ENCODE measurements around the gene RAET1L. TPM values are rescaled to one million over a fixed set of nuclear protein-coding genes. Genes with fewer than 3 reads are reported as not detected.
"Not testable (repeated sequence)": the region's sequence is repeated elsewhere in the genome, so short reads cannot be mapped to it uniquely, and the experiment has no call there.

RAET1L gene
- total and polyA plus RNA-seq, 5 donors: not detected

DNA sequence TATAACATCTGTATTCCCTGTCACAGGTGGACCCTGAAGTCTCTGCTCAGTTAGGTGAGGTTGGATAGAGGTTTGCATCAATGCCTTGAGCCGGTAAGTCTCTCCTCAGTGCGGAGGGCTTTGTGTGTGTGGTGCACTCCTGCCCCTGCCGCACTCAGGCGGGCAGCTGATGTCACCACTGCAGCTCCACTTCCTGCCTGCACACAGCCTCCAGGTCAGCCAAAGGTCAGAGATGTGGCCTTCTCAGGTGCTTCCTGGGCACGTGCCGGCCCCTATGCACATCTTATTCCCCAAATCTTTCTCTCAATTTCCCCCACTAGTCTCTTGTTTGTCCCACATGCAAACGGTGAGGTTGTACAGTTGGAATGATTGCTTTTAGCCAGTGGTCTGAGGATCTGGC is 34.6 kb upstream of the RAET1L start:
- H3K4me3 ChIP-seq (ENCODE audit: low read length); H3K27ac ChIP-seq (ENCODE audit: low read length); H3K9me3 ChIP-seq (ENCODE audit: control insufficient read depth, low read length); intact Hi-C loops (cut with DNase I); H3K27me3 ChIP-seq (ENCODE audit: control insufficient read depth, insufficient read depth); H3K4me1 ChIP-seq (ENCODE audit: control insufficient read depth, insufficient read depth, low read length); ATAC-seq; DNase-seq: not testable (repeated sequence)
- 63% methylated on average over 7 of the region's 7 CpGs for WGBS

DNA sequence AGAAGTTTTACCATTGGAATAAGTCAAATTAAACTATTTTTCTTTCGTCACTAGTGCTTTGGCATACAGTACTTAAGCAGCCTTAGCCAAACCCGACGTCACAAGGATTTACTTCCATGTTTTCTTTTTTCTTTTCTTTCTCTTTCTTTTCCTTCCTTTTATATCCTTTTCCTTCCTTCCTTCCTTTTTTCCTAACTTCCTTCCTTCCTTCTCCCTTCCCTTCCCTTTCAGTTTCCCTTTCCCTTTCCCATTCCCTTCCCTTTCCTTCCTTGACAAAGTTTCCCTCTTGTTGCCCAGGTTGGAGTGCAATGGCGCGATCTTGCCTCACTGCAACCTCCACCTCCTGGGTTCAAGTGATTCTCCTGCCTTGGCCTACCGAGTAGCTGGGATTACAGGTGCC is 33.7 kb upstream of the RAET1L start:
- intact Hi-C loops (cut with DNase I): no loop called here
- DNase-seq (no peak), ATAC-seq (no peak)
- no peaks in the 10 kb centered on the region for H3K27me3 ChIP-seq (ENCODE audit: control insufficient read depth, insufficient read depth)
- whole genome bisulfite sequencing: 88% methylated on average over 6 of the region's 6 CpGs
- no peaks in the 10 kb centered on the region for H3K9me3 ChIP-seq (ENCODE audit: control insufficient read depth, low read length)
- no peak overlapping the region for H3K4me3 ChIP-seq (ENCODE audit: low read length)
- no peak overlapping the region for H3K27ac ChIP-seq (ENCODE audit: low read length)
- no peaks in the 10 kb centered on the region for H3K4me1 ChIP-seq (ENCODE audit: control insufficient read depth, insufficient read depth, low read length)

DNA sequence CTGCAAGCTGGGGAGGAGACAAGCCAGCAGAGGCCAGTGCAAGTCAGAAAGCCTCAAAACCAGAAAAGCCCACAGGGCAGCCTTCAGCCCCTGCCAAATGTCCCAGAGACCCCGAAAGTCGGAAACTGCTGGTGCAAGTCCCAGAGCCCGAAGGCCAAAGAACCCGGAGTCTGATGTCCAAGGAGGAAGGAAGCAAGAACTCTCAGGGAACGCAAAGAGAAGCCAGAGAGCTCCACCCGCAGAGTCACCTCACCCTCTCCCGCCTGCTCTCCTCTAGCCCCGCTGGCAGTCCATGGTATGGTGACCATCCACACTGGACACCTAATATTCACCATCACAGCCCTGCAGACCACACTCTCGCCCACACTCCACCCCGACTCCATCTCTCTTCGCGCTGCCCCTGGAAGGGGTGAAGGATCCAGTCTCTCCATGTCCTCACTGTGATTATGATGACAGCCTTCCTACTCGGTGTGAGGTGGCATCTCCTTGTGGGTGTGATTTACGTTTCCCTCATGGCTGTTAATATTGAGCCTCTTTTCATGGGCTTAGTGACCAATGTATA is 33.0 kb upstream of the RAET1L start:
- no peaks in the 10 kb centered on the region for H3K27me3 ChIP-seq (ENCODE audit: control insufficient read depth, insufficient read depth)
- DNase-seq (no peak), ATAC-seq (no peak)
- WGBS: 85% methylated on average over 14 of the region's 14 CpGs
- no peak overlapping the region for H3K27ac ChIP-seq (ENCODE audit: low read length)
- H3K9me3 ChIP-seq (ENCODE audit: control insufficient read depth, low read length): no peaks in the 10 kb centered on the region
- no peak overlapping the region for H3K4me3 ChIP-seq (ENCODE audit: low read length)
- intact Hi-C loops (cut with DNase I): no loop called here
- H3K4me1 ChIP-seq (ENCODE audit: control insufficient read depth, insufficient read depth, low read length): no peaks in the 10 kb centered on the region

DNA sequence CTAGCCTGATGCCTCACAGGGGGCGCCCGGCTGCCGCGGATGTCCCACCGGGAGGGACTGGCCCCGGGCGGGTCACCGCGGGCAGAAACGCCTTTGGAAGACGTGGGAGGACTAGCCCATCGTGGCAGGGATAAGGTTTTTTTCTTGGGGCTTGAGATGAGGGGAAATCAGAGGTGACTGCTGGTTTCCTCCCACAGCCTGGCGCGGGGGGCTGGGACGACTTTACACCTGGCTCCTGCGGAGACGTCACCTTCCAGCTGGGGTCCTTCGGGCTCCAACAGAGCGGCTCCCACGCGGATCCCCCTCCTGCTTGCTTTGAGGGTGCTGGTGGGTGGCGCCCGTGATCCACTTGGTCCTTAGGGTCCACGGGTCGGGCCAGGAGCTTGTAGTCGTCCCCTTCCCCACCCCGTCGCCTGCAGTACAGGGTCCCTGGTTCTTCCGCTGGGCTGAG is 32.2 kb upstream of the RAET1L start:
- Histone ChIP-seq H3K4me3 (ENCODE audit: low read length) (no peak overlapping the region), H3K27me3 (ENCODE audit: control insufficient read depth, insufficient read depth) (no peaks in the 10 kb centered on the region), H3K4me1 (ENCODE audit: control insufficient read depth, insufficient read depth, low read length) (no peaks in the 10 kb centered on the region), H3K27ac (ENCODE audit: low read length) (no peak overlapping the region), H3K9me3 (ENCODE audit: control insufficient read depth, low read length) (no peaks in the 10 kb centered on the region)
- intact Hi-C loops (cut with DNase I): no loop called here
- DNase-seq (no peak), ATAC-seq (no peak)
- 76% methylated on average over 29 of the region's 29 CpGs for WGBS

DNA sequence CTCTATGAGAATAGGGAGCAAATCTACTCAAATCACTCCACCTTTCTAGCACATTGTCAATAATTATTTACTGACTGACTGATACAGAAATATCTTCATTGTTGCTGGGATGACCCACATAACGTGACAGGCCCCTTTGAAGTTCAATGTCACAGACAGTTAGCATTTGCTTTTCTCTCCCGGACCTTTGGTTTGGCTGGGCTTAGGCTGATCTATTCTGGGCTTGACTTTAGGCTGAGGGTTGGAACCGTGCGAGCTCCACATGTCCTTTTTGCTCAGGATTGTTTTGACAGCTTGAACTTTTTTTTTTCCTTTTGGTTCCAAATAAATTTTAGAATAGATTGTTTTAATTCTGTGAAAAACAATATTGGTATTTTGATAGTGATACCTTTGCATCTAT is 31.6 kb upstream of the RAET1L start:
- intact Hi-C loops (cut with DNase I): no loop called here
- no peaks in the 10 kb centered on the region for H3K27me3 ChIP-seq (ENCODE audit: control insufficient read depth, insufficient read depth)
- no peak overlapping the region for H3K4me3 ChIP-seq (ENCODE audit: low read length)
- DNase-seq (no peak), ATAC-seq (no peak)
- no peaks in the 10 kb centered on the region for H3K4me1 ChIP-seq (ENCODE audit: control insufficient read depth, insufficient read depth, low read length)
- H3K27ac ChIP-seq (ENCODE audit: low read length): no peak overlapping the region
- 65% methylated on average over 4 of the region's 4 CpGs for WGBS
- H3K9me3 ChIP-seq (ENCODE audit: control insufficient read depth, low read length): no peaks in the 10 kb centered on the region

DNA sequence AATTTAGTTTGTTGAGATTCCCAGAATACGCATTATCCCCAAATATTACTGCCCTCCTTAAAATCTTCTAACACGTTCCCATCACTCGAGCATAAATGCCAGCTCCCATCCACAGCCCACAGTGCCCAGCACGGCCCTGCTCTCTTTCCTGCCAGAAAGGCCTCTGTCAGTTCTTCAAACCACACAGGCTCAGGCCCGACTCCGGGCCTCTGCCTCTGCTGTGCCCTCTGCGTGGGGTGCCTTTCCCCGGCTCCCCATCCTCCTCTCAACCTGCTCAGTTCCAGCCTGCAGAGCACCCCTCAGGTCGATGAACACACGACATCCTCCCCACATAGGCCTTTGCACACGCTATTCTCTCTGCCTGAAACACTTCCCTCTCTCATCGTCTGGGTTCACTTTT is 30.8 kb upstream of the RAET1L start:
- intact Hi-C loops (cut with DNase I): no loop called here
- Histone ChIP-seq H3K4me1 (ENCODE audit: control insufficient read depth, insufficient read depth, low read length) (no peaks in the 10 kb centered on the region), H3K9me3 (ENCODE audit: control insufficient read depth, low read length) (no peaks in the 10 kb centered on the region), H3K27me3 (ENCODE audit: control insufficient read depth, insufficient read depth) (no peaks in the 10 kb centered on the region), H3K27ac (ENCODE audit: low read length) (no peak overlapping the region), H3K4me3 (ENCODE audit: low read length) (no peak overlapping the region)
- DNase-seq (no peak), ATAC-seq (no peak)
- 81% methylated on average over 12 of the region's 12 CpGs for WGBS

DNA sequence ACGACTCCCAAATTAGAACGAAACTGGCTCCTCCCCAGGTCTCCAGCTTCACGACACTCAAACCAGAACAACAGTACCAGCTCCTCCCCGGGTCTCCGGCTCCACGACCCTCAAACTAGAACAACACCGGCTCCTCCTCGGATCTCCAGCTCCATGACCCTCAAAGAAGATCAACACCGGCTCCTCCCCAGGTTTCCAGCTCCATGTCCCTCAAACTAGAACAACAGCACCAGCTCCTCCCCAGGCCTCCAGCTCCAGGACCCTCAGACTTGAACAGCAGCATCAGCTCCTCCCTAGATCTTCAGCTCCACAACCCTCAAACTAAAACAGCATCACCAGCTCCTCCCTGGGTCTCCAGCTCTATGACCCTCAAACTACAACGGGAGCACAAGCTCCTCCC is 29.8 kb upstream of the RAET1L start:
- Histone ChIP-seq H3K27ac (ENCODE audit: low read length) (no peak overlapping the region), H3K4me3 (ENCODE audit: low read length) (no peak overlapping the region), H3K27me3 (ENCODE audit: control insufficient read depth, insufficient read depth) (no peaks in the 10 kb centered on the region), H3K4me1 (ENCODE audit: control insufficient read depth, insufficient read depth, low read length) (no peaks in the 10 kb centered on the region), H3K9me3 (ENCODE audit: control insufficient read depth, low read length) (no peaks in the 10 kb centered on the region)
- DNase-seq (no peak), ATAC-seq (no peak)
- intact Hi-C loops (cut with DNase I): no loop called here
- 86% methylated on average over 10 of the region's 10 CpGs for WGBS

DNA sequence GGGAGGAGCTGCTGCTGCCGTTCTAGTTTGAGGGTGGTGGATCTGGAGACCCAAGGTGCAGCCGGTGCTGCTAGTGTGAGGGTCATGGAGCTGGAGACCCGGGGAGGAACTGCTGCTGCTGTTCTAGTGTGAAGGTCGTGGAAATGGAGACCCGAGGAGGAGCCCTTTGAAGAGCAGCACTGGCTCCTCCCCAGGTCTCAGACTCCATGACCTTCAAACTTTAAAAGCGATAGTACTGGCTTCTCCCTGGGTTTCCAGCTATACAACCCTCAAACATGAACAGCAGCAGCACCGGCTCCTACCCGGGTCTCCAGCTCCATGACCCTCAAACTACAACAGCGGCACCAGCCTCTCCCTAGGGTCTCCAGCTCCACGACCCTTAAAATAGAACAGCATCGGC is 28.1 kb upstream of the RAET1L start:
- H3K27me3 ChIP-seq (ENCODE audit: control insufficient read depth, insufficient read depth): no peaks in the 10 kb centered on the region
- H3K9me3 ChIP-seq (ENCODE audit: control insufficient read depth, low read length): no peaks in the 10 kb centered on the region

DNA sequence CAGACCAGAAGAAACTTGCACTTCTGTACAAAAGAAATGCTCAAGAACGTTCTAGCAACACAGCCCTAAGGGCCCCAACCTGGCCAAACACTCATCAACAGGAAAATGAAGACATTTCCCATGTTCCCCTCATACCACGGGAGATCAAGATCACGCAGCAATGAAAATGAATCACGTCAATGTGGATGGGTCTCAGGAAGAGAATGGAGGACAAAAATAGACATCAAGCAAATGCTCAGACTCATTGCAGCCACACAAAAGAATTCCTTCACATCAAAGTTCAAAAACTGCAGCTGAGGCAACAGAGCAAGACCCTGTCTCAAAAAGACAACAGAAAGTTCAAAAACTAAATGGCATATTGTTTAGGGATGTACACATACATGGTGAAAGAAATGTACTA is 25.5 kb upstream of the RAET1L start:
- Histone ChIP-seq H3K4me1 (ENCODE audit: control insufficient read depth, insufficient read depth, low read length) (no peaks in the 10 kb centered on the region), H3K27ac (ENCODE audit: low read length) (no peak overlapping the region), H3K4me3 (ENCODE audit: low read length) (no peak overlapping the region), H3K9me3 (ENCODE audit: control insufficient read depth, low read length) (no peaks in the 10 kb centered on the region), H3K27me3 (ENCODE audit: control insufficient read depth, insufficient read depth) (no peaks in the 10 kb centered on the region)
- WGBS: 51% methylated on average over 4 of the region's 4 CpGs
- intact Hi-C loops (cut with DNase I): no loop called here
- no peak for ATAC-seq
- DNase-seq: no peak

More for the DNA sequence above, 28.1 kb upstream of the RAET1L start:
- intact Hi-C loops (cut with DNase I): no loop called here
- Histone ChIP-seq H3K4me1 (ENCODE audit: control insufficient read depth, insufficient read depth, low read length) (no peaks in the 10 kb centered on the region), H3K27ac (ENCODE audit: low read length) (no peak overlapping the region), H3K4me3 (ENCODE audit: low read length) (no peak overlapping the region)
- WGBS: 81% methylated on average over 11 of the region's 11 CpGs
- ATAC-seq (no peak), DNase-seq (no peak)

DNA sequence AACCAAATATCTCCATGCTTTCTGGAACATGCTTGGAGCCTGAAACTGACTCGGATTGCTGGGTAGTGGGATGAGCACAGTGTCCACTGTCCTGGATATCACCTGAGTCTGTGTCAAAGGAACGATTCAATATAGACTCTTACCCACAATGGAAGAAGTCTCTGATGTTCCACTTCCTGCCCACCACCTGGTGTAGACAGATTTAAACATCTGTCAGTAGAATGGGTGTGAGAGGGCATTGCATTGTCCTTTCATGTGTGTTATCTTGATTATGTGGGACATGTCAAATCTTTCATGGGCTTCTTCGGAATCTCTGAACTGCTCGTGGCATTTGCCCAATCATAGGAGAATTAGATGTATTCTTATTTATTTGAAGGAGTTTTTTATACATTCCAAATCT is 22.8 kb upstream of the RAET1L start:
- ATAC-seq: no peak
- no peak overlapping the region for H3K27ac ChIP-seq (ENCODE audit: low read length)
- no peaks in the 10 kb centered on the region for H3K27me3 ChIP-seq (ENCODE audit: control insufficient read depth, insufficient read depth)
- H3K4me3 ChIP-seq (ENCODE audit: low read length): no peak overlapping the region
- 69% methylated on average over 4 of the region's 4 CpGs for WGBS
- no peak for DNase-seq
- H3K4me1 ChIP-seq (ENCODE audit: control insufficient read depth, insufficient read depth, low read length): no peaks in the 10 kb centered on the region
- intact Hi-C loops (cut with DNase I): no loop called here
- H3K9me3 ChIP-seq (ENCODE audit: control insufficient read depth, low read length): no peaks in the 10 kb centered on the region

DNA sequence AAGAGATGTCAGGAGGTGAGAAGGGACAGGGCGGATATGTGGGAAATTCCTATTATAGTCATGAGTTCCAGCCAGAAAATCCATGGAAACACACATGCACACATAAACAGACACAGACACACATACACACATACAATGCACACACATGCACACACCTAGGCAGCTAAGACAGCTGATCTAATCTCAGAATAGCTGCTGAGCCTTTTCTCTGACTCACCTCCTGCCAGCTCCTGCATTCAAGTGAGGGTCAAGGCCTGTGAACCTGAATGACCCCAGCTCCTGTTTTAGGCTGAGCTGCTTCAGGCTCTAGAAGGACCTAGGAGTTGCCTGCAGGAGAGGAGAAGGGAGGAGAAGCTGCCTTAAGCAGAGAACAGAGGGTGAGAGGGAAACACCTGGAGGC is 21.6 kb upstream of the RAET1L start:
- DNase-seq (no peak), ATAC-seq (no peak)
- Histone ChIP-seq H3K4me1 (ENCODE audit: control insufficient read depth, insufficient read depth, low read length) (no peaks in the 10 kb centered on the region), H3K27ac (ENCODE audit: low read length) (no peak overlapping the region), H3K9me3 (ENCODE audit: control insufficient read depth, low read length) (no peaks in the 10 kb centered on the region), H3K4me3 (ENCODE audit: low read length) (no peak overlapping the region), H3K27me3 (ENCODE audit: control insufficient read depth, insufficient read depth) (no peaks in the 10 kb centered on the region)
- WGBS: 88% methylated on average over 1 of the region's 1 CpG
- intact Hi-C loops (cut with DNase I): no loop called here

DNA sequence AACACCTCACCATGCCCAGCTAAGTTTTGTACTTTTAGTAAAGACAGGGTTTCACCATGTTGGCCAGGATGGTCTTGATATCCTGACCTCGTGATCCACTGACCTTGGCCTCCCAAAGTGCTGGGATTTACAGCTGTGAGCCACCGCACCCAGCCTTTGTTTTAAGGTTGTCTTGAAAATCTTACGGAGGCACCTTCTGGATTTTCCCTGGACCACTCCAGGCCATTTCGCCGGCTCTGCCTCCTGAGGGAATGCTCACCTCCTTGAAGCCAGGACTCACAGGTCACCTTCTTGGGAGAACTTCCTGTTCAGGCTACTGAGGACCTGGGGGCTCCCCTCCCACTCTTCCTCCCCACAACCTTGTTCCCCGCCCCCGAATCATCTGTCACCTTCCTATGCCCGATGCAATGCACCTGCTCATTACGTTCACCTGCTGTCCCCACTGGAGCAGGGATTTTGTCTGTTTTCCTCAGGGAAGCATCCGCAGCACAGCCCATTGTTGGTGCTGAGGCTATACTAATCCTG is 19.4 kb upstream of the RAET1L start:
- Histone ChIP-seq H3K4me3 (ENCODE audit: low read length) (no peak overlapping the region), H3K9me3 (ENCODE audit: control insufficient read depth, low read length) (no peaks in the 10 kb centered on the region), H3K27me3 (ENCODE audit: control insufficient read depth, insufficient read depth) (no peaks in the 10 kb centered on the region), H3K27ac (ENCODE audit: low read length) (no peak overlapping the region), H3K4me1 (ENCODE audit: control insufficient read depth, insufficient read depth, low read length) (no peaks in the 10 kb centered on the region)
- intact Hi-C loops (cut with DNase I): no loop called here
- ATAC-seq (no peak), DNase-seq (no peak)
- WGBS: 88% methylated on average over 10 of the region's 10 CpGs

All from right cardiac atrium (tissue), 5 donors.